SJCRH30 (cell line): Measurements from ENCODE around the gene TAS1R2. TPM values are rescaled to one million over a fixed set of nuclear protein-coding genes. Genes with fewer than 3 reads are reported as not detected.

Experiments
- DNase-seq, 2 experiments: peaks; one replicate each; pipeline ENCODE4 v3.0.0-alpha.2; 2015 to 2020
- H3K27ac ChIP-seq: fragments of 250-450 bp; sonication (Bioruptor Pico); 2 replicates; pipeline ENCODE4 v1.5.1; 2020; ENCODE audit warnings: mild to moderate bottlenecking, moderate library complexity
- H3K27me3 ChIP-seq: fragments of 250-450 bp; sonication (Bioruptor Pico); 2 replicates; pipeline ENCODE4 v1.5.1; 2020; ENCODE audit warnings: mild to moderate bottlenecking, moderate library complexity
- H3K36me3 ChIP-seq: fragments of 250-450 bp; sonication (Bioruptor Pico); 2 replicates; pipeline ENCODE4 v1.5.1; 2020; ENCODE audit warnings: mild to moderate bottlenecking, moderate library complexity
- H3K4me1 ChIP-seq: fragments of 250-450 bp; sonication (Bioruptor Pico); 2 replicates; pipeline ENCODE4 v1.5.1; 2020; ENCODE audit warnings: mild to moderate bottlenecking, moderate library complexity
- H3K4me3 ChIP-seq: fragments of 250-450 bp; sonication (Bioruptor Pico); 2 replicates; pipeline ENCODE4 v1.5.1; 2020; ENCODE audit warnings: mild to moderate bottlenecking, moderate library complexity
- H3K9me3 ChIP-seq: fragments of 250-450 bp; sonication (Bioruptor Pico); replicated peaks from 2 replicates; pipeline ENCODE4 v1.5.1; 2020; ENCODE audit warnings: mild to moderate bottlenecking, moderate library complexity
- total RNA-seq: library from RNA; depleted of rRNA; stranded (reverse); fragments of >200 nt; shearing (Covaris generic); gene quantifications from 2 replicates; pipeline ENCODE4 v1.2.3, GENCODE V29; 2014

The TAS1R2 gene
- total RNA-seq, 1 experiment from 2014 or later = not detected

- Histone ChIP-seq H3K9me3 (no peaks in the 10 kb centered on the region), H3K27me3 (no peaks in the 10 kb centered on the region), H3K27ac (no peak overlapping the region), H3K4me1 (peaks cover 25% of the 10 kb centered on the region), H3K36me3 (no peaks in the 10 kb centered on the region), H3K4me3 (no peak overlapping the region)
- DNase-seq = no peak
Measured at GRCh38 chr1:18812453-18812939, 47.0 kb downstream of the TAS1R2 start.

GRCh38 chr1:18811733-18812452 lies 47.6 kb downstream of the TAS1R2 start:
- Histone ChIP-seq H3K4me1 (peaks cover 27% of the 10 kb centered on the region), H3K36me3 (no peaks in the 10 kb centered on the region), H3K27ac (no peak overlapping the region), H3K4me3 (no peak overlapping the region), H3K27me3 (no peaks in the 10 kb centered on the region), H3K9me3 (no peaks in the 10 kb centered on the region)
- no peak for DNase-seq

GRCh38 chr1:18809953-18810899 lies 49.2 kb downstream of the TAS1R2 start:
- Histone ChIP-seq H3K9me3 (no peaks in the 10 kb centered on the region), H3K4me3 (no peak overlapping the region), H3K36me3 (no peaks in the 10 kb centered on the region), H3K27me3 (no peaks in the 10 kb centered on the region), H3K27ac (no peak overlapping the region), H3K4me1 (peaks cover 36% of the 10 kb centered on the region)
- peak; percentile 51 to 60 for DNase-seq

GRCh38 chr1:18808550-18808949 lies 50.9 kb downstream of the TAS1R2 start:
- H3K9me3 ChIP-seq = no peaks in the 10 kb centered on the region
- H3K4me1 ChIP-seq = peaks cover 47% of the 10 kb centered on the region
- H3K27ac ChIP-seq = no peak overlapping the region
- H3K36me3 ChIP-seq = no peaks in the 10 kb centered on the region
- H3K27me3 ChIP-seq = no peaks in the 10 kb centered on the region
- no peak overlapping the region for H3K4me3 ChIP-seq
- no peak for DNase-seq

GRCh38 chr1:18807334-18808063 lies 52.0 kb downstream of the TAS1R2 start:
- Histone ChIP-seq H3K27me3 (no peaks in the 10 kb centered on the region), H3K9me3 (no peaks in the 10 kb centered on the region), H3K4me1 (peaks cover 48% of the 10 kb centered on the region), H3K36me3 (no peaks in the 10 kb centered on the region), H3K27ac (no peak overlapping the region), H3K4me3 (no peak overlapping the region)
- no peak for DNase-seq

- H3K27me3 ChIP-seq = no peaks in the 10 kb centered on the region
- H3K27ac ChIP-seq = peak overlapping the region; percentile 75
- no peaks in the 10 kb centered on the region for H3K9me3 ChIP-seq
- DNase-seq = peak; percentile 59 to 60
- H3K4me3 ChIP-seq = no peak overlapping the region
- H3K36me3 ChIP-seq = no peaks in the 10 kb centered on the region
- peaks cover 47% of the 10 kb centered on the region for H3K4me1 ChIP-seq
Measured at GRCh38 chr1:18805925-18806849, 53.3 kb downstream of the TAS1R2 start.

GRCh38 chr1:18805150-18805879 lies 54.1 kb downstream of the TAS1R2 start:
- H3K27ac ChIP-seq = peak overlapping the region; percentile 75
- H3K4me1 ChIP-seq = peaks cover 46% of the 10 kb centered on the region
- H3K9me3 ChIP-seq = no peaks in the 10 kb centered on the region
- no peaks in the 10 kb centered on the region for H3K36me3 ChIP-seq
- no peaks in the 10 kb centered on the region for H3K27me3 ChIP-seq
- DNase-seq = peak; percentile 92 to 95
- no peak overlapping the region for H3K4me3 ChIP-seq

GRCh38 chr1:18803851-18804250 lies 55.6 kb downstream of the TAS1R2 start:
- H3K27me3 ChIP-seq = no peaks in the 10 kb centered on the region
- H3K36me3 ChIP-seq = no peaks in the 10 kb centered on the region
- H3K9me3 ChIP-seq = no peaks in the 10 kb centered on the region
- DNase-seq = peak; percentile 55 to 79
- peak overlapping the region; percentile 75; the same call in 1 of the 2 replicates for H3K27ac ChIP-seq
- H3K4me1 ChIP-seq = peaks cover 60% of the 10 kb centered on the region
- H3K4me3 ChIP-seq = no peak overlapping the region

GRCh38 chr1:18803151-18803791 lies 56.2 kb downstream of the TAS1R2 start:
- H3K4me1 ChIP-seq = peaks cover 66% of the 10 kb centered on the region
- peak overlapping the region; percentile 75; the same call in 1 of the 2 replicates for H3K27ac ChIP-seq
- no peaks in the 10 kb centered on the region for H3K9me3 ChIP-seq
- DNase-seq = no peak
- no peaks in the 10 kb centered on the region for H3K27me3 ChIP-seq
- no peak overlapping the region for H3K4me3 ChIP-seq
- H3K36me3 ChIP-seq = no peaks in the 10 kb centered on the region

- Histone ChIP-seq H3K27me3 (no peaks in the 10 kb centered on the region), H3K27ac (no peak overlapping the region), H3K4me3 (no peak overlapping the region), H3K36me3 (no peaks in the 10 kb centered on the region), H3K9me3 (no peaks in the 10 kb centered on the region), H3K4me1 (peaks cover 73% of the 10 kb centered on the region)
- DNase-seq = no peak
Measured at GRCh38 chr1:18802231-18802630, 57.2 kb downstream of the TAS1R2 start.

- DNase-seq = peak in 1 of 2 experiments; percentile 55
- Histone ChIP-seq H3K27me3 (no peaks in the 10 kb centered on the region), H3K4me1 (peaks cover 65% of the 10 kb centered on the region)
Measured at GRCh38 chr1:18800258-18800657, 59.2 kb downstream of the TAS1R2 start.

GRCh38 chr1:18799454-18799853 lies 60.0 kb downstream of the TAS1R2 start:
- no peaks in the 10 kb centered on the region for H3K27me3 ChIP-seq
- H3K36me3 ChIP-seq = no peaks in the 10 kb centered on the region
- H3K4me3 ChIP-seq = no peak overlapping the region
- peaks cover 63% of the 10 kb centered on the region for H3K4me1 ChIP-seq
- DNase-seq = no peak
- H3K9me3 ChIP-seq = no peaks in the 10 kb centered on the region
- H3K27ac ChIP-seq = peak overlapping the region; percentile 93

More at GRCh38 chr1:18800258-18800657, 59.2 kb downstream of the TAS1R2 start:
- H3K27ac ChIP-seq = peak overlapping the region; percentile 93
- H3K9me3 ChIP-seq = no peaks in the 10 kb centered on the region
- no peak overlapping the region for H3K4me3 ChIP-seq
- H3K36me3 ChIP-seq = no peaks in the 10 kb centered on the region

- Histone ChIP-seq H3K9me3 (no peaks in the 10 kb centered on the region), H3K27me3 (no peaks in the 10 kb centered on the region), H3K36me3 (no peaks in the 10 kb centered on the region), H3K4me3 (no peak overlapping the region), H3K27ac (peak overlapping the region; percentile 93), H3K4me1 (peaks cover 63% of the 10 kb centered on the region)
- DNase-seq = peak; percentile 73 to 75
Measured at GRCh38 chr1:18798946-18799345, 60.5 kb downstream of the TAS1R2 start.
